Daoy (cell line): Measurements from ENCODE around the gene PYGB. TPM values are rescaled to one million over a fixed set of nuclear protein-coding genes. Genes with fewer than 3 reads are reported as not detected.
"Not testable (repeated sequence)": the region's sequence is repeated elsewhere in the genome, so short reads cannot be mapped to it uniquely, and the experiment has no call there.

ENCODE experiments used
- DNase-seq: peaks from one replicate; pipeline ENCODE4 v3.0.0-alpha.2; 2015; ENCODE audit warnings: low read depth
- total RNA-seq: library from RNA; depleted of rRNA; stranded (reverse); fragments of >200 nt; shearing (Covaris generic); gene quantifications from 2 replicates; pipeline ENCODE4 v1.2.3, GENCODE V29; 2014

Gene PYGB
- total RNA-seq, 1 experiment from 2014 or later = 54.8 TPM

GRCh38 chr20:25230166-25230831, 17.6 kb upstream of the PYGB start:
- no peak for DNase-seq

- peak; percentile 92 for DNase-seq
Measured at GRCh38 chr20:25233016-25233772, 14.7 kb upstream of the PYGB start.

GRCh38 chr20:25234009-25234849, 13.7 kb upstream of the PYGB start:
- not testable (repeated sequence) for DNase-seq

- no peak for DNase-seq
Measured at GRCh38 chr20:25236450-25237304, 11.2 kb upstream of the PYGB start.

- DNase-seq = peak; percentile 98
Measured at GRCh38 chr20:25237610-25238318, 10.1 kb upstream of the PYGB start.

- peak; percentile 59 for DNase-seq
Measured at GRCh38 chr20:25238319-25239037, 9.4 kb upstream of the PYGB start.

GRCh38 chr20:25239387-25240370, 8.2 kb upstream of the PYGB start:
- no peak for DNase-seq

- not testable (repeated sequence) for DNase-seq
Measured at GRCh38 chr20:25240851-25241658, 6.8 kb upstream of the PYGB start.

GRCh38 chr20:25241659-25241955, 6.3 kb upstream of the PYGB start:
- DNase-seq = not testable (repeated sequence)

- no peak for DNase-seq
Measured at GRCh38 chr20:25242231-25242630, 5.7 kb upstream of the PYGB start.

GRCh38 chr20:25243416-25243979, 4.4 kb upstream of the PYGB start:
- no peak for DNase-seq

GRCh38 chr20:25244976-25245375, 2.9 kb upstream of the PYGB start:
- no peak for DNase-seq

- DNase-seq = no peak
Measured at GRCh38 chr20:25245461-25245860, 2.4 kb upstream of the PYGB start.

- no peak for DNase-seq
Measured at GRCh38 chr20:25246182-25246999, 1.5 kb upstream of the PYGB start.

GRCh38 chr20:25247000-25247517, 826 bp upstream of the PYGB start:
- DNase-seq = peak; percentile 77

- no peak for DNase-seq
Measured at GRCh38 chr20:25247518-25247955, 348 bp upstream of the PYGB start.

GRCh38 chr20:25248786-25249172, 894 bp downstream of the PYGB start:
- DNase-seq = no peak
